ENCODE results near the gene CD207. TPM values are rescaled to one million over a fixed set of nuclear protein-coding genes. Genes with fewer than 3 reads are reported as not detected.

The CD207 gene
- total RNA-seq, 6 experiments from 2014 or later: not detected

DNA sequence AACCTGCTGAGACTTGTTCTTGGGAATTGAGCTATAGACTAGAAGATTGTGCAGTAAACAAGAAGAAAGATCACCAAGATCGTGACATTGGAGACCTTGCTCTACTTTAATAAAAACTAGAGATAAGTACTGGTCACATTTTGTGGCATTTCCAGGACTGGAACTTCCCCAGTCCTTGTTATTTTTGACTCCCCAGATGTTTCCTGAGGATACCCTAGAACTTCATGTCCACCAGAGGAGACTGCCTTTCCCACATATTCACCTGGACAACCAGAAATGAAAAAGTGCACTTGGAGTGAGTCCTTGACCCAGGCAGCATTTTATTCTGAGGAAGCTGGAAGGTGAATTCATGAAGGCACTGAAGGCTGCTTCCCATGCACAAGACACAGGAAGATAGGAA, 5.7 kb downstream of the CD207 start:
- Mint-ChIP-seq H3K36me3 (ENCODE audit: low read depth) (no peaks in the 10 kb centered on the region), H3K4me3 (no peak overlapping the region), H3K9me3 (no peaks in the 10 kb centered on the region), H3K4me1 (ENCODE audit: low read depth) (peaks cover 32% of the 10 kb centered on the region), H3K27ac (no peak overlapping the region), H3K27me3 (ENCODE audit: insufficient read depth) (peaks cover 21% of the 10 kb centered on the region)
- no peak for DNase-seq
- TF ChIP-seq, protein P1, sequence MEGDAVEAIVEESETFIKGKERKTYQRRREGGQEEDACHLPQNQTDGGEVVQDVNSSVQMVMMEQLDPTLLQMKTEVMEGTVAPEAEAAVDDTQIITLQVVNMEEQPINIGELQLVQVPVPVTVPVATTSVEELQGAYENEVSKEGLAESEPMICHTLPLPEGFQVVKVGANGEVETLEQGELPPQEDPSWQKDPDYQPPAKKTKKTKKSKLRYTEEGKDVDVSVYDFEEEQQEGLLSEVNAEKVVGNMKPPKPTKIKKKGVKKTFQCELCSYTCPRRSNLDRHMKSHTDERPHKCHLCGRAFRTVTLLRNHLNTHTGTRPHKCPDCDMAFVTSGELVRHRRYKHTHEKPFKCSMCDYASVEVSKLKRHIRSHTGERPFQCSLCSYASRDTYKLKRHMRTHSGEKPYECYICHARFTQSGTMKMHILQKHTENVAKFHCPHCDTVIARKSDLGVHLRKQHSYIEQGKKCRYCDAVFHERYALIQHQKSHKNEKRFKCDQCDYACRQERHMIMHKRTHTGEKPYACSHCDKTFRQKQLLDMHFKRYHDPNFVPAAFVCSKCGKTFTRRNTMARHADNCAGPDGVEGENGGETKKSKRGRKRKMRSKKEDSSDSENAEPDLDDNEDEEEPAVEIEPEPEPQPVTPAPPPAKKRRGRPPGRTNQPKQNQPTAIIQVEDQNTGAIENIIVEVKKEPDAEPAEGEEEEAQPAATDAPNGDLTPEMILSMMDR (IDR thresholded peaks at IDR 0.05): no peak

DNA sequence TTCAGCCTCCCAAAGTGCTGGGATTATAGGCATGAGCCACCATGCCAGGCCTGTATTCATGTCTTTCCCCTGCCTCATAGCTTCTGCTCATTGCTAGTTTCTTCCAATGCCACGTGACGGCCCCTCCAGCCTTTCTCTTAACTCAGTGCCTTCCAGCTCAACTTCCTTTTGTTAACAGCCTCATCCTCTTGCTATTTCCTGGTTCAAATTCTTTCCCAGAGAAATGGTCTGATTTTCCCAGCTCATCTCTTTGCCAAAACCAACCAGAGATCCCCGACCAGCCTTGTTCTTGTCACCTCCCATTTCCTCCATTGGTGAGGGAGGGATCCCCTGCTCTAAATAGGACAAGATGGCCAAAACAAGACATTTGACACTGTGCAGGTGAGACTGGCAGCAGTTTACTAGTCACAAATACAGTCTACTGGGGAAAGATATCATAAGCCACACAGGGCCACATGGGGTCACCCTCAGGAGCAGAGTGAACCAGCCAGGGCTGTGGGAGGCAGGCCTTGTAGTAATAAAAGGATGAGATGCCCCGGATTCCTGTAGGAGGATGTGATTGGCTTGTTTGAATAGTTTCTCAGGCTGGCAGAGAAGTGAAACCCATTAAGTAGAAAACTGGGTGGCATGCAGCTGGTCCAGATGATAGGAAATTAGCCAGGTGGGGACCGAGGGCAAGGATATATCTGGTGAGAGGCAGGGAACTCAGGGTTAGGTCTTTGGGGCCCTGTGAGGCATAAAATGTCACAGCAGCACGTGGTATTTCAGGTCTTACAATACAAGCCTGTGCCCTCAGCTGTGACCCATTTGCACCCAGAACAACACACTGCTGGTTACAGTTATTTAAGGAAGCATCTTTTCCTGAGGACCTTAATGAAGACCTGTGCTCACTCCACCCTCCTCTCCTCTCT, 6.4 kb downstream of the CD207 start:
- peaks cover 32% of the 10 kb centered on the region for H3K4me1 Mint-ChIP-seq (ENCODE audit: low read depth)
- H3K36me3 Mint-ChIP-seq (ENCODE audit: low read depth): no peaks in the 10 kb centered on the region
- H3K27ac Mint-ChIP-seq: peak overlapping the region; percentile 63
- peak; percentile 71 for DNase-seq
- TF ChIP-seq, protein P1 (IDR thresholded peaks at IDR 0.05): no peak
- H3K4me3 Mint-ChIP-seq: no peak overlapping the region; the same call in 1 of the 2 replicates
- H3K9me3 Mint-ChIP-seq: no peaks in the 10 kb centered on the region
- H3K27me3 Mint-ChIP-seq (ENCODE audit: insufficient read depth): peaks cover 20% of the 10 kb centered on the region

DNA sequence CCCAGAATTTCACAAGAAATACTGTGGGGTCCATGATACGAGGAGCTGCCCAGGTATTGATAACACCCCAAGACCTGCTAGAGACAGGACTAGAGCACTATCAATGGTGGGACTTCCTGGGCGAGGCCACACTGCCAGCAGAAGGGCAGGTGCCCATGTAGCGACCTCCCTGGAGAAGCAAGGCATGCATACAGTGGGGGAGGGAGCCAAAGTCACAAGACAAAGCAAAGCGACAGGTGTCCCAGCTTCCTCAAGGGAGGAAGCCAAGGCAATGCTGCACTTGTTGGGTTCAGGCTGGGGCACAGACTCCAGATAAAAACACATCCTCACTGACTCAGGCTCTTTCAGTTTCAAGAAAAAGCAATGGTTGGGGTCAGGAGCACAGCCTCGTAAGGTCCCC, 7.5 kb downstream of the CD207 start:
- Mint-ChIP-seq H3K9me3 (no peaks in the 10 kb centered on the region), H3K4me1 (ENCODE audit: low read depth) (peaks cover 32% of the 10 kb centered on the region), H3K4me3 (no peak overlapping the region), H3K36me3 (ENCODE audit: low read depth) (no peaks in the 10 kb centered on the region), H3K27ac (no peak overlapping the region), H3K27me3 (ENCODE audit: insufficient read depth) (peaks cover 22% of the 10 kb centered on the region)
- DNase-seq: no peak
- TF ChIP-seq, protein P1 (IDR thresholded peaks at IDR 0.05): no peak

DNA sequence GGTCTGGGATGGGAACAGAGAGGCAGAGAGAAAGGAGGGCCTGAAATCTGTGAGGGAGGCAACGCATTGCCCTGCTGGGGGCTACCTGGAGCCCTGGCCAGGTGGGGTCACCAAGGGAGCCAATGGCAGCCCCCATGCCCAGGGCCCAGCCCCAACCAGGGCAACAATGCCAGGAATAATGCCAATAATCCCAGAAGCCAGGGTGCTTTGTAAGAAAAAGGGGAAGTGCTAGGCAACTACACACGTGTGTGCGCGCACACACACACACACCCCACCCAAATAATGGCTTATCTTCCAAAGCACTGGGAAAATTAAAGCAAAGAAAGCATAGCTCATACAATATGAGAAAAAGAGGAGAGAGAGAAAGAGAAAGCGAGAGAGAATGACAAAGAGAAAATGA, 8.2 kb downstream of the CD207 start:
- TF ChIP-seq, protein P1 (IDR thresholded peaks at IDR 0.05): no peak
- H3K4me1 Mint-ChIP-seq (ENCODE audit: low read depth): peaks cover 32% of the 10 kb centered on the region
- peaks cover 21% of the 10 kb centered on the region for H3K27me3 Mint-ChIP-seq (ENCODE audit: insufficient read depth)

DNA sequence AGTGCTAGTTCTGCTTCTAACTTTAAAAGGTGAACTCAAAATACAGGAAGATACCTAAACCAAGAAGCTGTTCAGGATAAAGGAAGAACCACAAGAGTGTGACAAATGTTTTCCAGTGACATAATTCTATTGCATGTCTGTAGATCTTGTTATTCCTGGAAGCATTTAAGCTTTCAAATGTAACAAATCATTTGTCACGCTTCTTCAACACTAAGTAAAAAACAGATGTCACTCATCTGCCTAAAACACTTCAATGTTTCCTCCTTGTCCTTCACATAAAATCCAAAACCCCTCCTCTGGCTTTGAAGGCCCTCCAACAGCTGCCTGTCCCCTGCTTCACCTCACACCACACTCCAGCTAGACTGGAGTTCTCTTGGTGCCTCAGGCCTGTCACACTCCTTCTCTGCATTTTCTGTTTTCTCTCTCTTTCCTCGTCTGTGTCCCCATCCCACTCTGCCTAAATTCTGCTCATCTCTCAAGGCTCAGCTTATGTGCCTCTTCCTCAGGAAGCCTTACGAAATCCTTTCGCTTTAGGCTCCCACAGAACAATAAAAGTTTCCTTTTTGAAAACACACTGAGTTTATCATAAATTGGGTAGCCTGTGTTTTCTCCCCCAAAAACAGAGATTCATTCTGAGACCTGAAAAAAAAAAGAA, 8.8 kb downstream of the CD207 start:
- no peak overlapping the region for H3K27ac Mint-ChIP-seq
- no peaks in the 10 kb centered on the region for H3K9me3 Mint-ChIP-seq
- H3K4me3 Mint-ChIP-seq: no peak overlapping the region
- H3K36me3 Mint-ChIP-seq (ENCODE audit: low read depth): no peaks in the 10 kb centered on the region
- peaks cover 22% of the 10 kb centered on the region for H3K27me3 Mint-ChIP-seq (ENCODE audit: insufficient read depth)
- TF ChIP-seq, protein P1 (IDR thresholded peaks at IDR 0.05): no peak
- peaks cover 32% of the 10 kb centered on the region for H3K4me1 Mint-ChIP-seq (ENCODE audit: low read depth)
- DNase-seq: no peak

More for the DNA sequence above, 8.2 kb downstream of the CD207 start:
- no peak for DNase-seq
- Mint-ChIP-seq H3K36me3 (ENCODE audit: low read depth) (no peaks in the 10 kb centered on the region), H3K4me3 (no peak overlapping the region), H3K9me3 (no peaks in the 10 kb centered on the region), H3K27ac (no peak overlapping the region)

Measured in HFFc6 (cell line).